ENCODE measurements around the gene KRTAP10-12.

GRCh38 chr21:44718093-44718492, 21.1 kb downstream of the KRTAP10-12 start:
- TF ChIP-seq CTCF (IDR thresholded peaks at IDR 0.05; ENCODE audit: low read depth, low read length, missing input control) (no peak), TAF1 (conservative IDR thresholded peaks at IDR 0.05) (no peak), GABPA (IDR thresholded peaks at IDR 0.05 in 1 of 2, conservative IDR thresholded peaks at IDR 0.05 in 1 of 2) (no peak), MAX (IDR thresholded peaks at IDR 0.05) (no peak), ATF3 (IDR thresholded peaks at IDR 0.05) (no peak), FOXA2 (IDR thresholded peaks at IDR 0.05) (no peak), YY1 (IDR thresholded peaks at IDR 0.05) (no peak), JUND (IDR thresholded peaks at IDR 0.05) (no peak), REST (IDR thresholded peaks at IDR 0.05) (no peak)
- TF ChIP-seq, protein P1, sequence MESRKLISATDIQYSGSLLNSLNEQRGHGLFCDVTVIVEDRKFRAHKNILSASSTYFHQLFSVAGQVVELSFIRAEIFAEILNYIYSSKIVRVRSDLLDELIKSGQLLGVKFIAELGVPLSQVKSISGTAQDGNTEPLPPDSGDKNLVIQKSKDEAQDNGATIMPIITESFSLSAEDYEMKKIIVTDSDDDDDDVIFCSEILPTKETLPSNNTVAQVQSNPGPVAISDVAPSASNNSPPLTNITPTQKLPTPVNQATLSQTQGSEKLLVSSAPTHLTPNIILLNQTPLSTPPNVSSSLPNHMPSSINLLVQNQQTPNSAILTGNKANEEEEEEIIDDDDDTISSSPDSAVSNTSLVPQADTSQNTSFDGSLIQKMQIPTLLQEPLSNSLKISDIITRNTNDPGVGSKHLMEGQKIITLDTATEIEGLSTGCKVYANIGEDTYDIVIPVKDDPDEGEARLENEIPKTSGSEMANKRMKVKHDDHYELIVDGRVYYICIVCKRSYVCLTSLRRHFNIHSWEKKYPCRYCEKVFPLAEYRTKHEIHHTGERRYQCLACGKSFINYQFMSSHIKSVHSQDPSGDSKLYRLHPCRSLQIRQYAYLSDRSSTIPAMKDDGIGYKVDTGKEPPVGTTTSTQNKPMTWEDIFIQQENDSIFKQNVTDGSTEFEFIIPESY (IDR thresholded peaks at IDR 0.05), result no peak
